Stimulated activated naive CD4-positive, alpha-beta T cell (primary cell): Measurements from ENCODE around the gene PITPNC1.
"Not testable (repeated sequence)": the region's sequence is repeated elsewhere in the genome, so short reads cannot be mapped to it uniquely, and the experiment has no call there.

ENCODE experiments used
- DNase-seq, 6 experiments: peaks; one replicate each; lab custom pipeline; 2025; lab: John Stamatoyannopoulos, UW

PITPNC1 gene

GRCh38 chr17:67624886-67625656, 248.0 kb downstream of the PITPNC1 start:
- no peak for DNase-seq

GRCh38 chr17:67625971-67626370, 248.9 kb downstream of the PITPNC1 start:
- DNase-seq = no peak

GRCh38 chr17:67628580-67629013, 251.5 kb downstream of the PITPNC1 start:
- peak in 1 of 6 experiments; percentile 5 for DNase-seq

- peak in 2 of 6 experiments; percentile 12 to 26 for DNase-seq
Measured at GRCh38 chr17:67629971-67630320, 252.9 kb downstream of the PITPNC1 start.

- DNase-seq = not testable (repeated sequence)
Measured at GRCh38 chr17:67630836-67631235, 253.8 kb downstream of the PITPNC1 start.

GRCh38 chr17:67632141-67632540, 255.1 kb downstream of the PITPNC1 start:
- no peak for DNase-seq

- DNase-seq = no peak
Measured at GRCh38 chr17:67633751-67634211, 256.7 kb downstream of the PITPNC1 start.

GRCh38 chr17:67635681-67636080, 258.6 kb downstream of the PITPNC1 start:
- no peak for DNase-seq

GRCh38 chr17:67636312-67636711, 259.2 kb downstream of the PITPNC1 start:
- no peak for DNase-seq

- no peak for DNase-seq
Measured at GRCh38 chr17:67636834-67637520, 259.9 kb downstream of the PITPNC1 start.

- DNase-seq = no peak
Measured at GRCh38 chr17:67637901-67638641, 261.0 kb downstream of the PITPNC1 start.

- DNase-seq = no peak
Measured at GRCh38 chr17:67638871-67639270, 261.8 kb downstream of the PITPNC1 start.

- DNase-seq = no peak
Measured at GRCh38 chr17:67639555-67639954, 262.5 kb downstream of the PITPNC1 start.

- no peak for DNase-seq
Measured at GRCh38 chr17:67639979-67640378, 262.9 kb downstream of the PITPNC1 start.

GRCh38 chr17:67642488-67642887, 265.4 kb downstream of the PITPNC1 start:
- no peak for DNase-seq

- DNase-seq = no peak
Measured at GRCh38 chr17:67644061-67644460, 267.0 kb downstream of the PITPNC1 start.

GRCh38 chr17:67645195-67645594, 268.1 kb downstream of the PITPNC1 start:
- DNase-seq = not testable (repeated sequence)

GRCh38 chr17:67646472-67646871, 269.4 kb downstream of the PITPNC1 start:
- no peak for DNase-seq

GRCh38 chr17:67647482-67647881, 270.4 kb downstream of the PITPNC1 start:
- no peak for DNase-seq

- no peak for DNase-seq
Measured at GRCh38 chr17:67648032-67648905, 271.2 kb downstream of the PITPNC1 start.

- not testable (repeated sequence) for DNase-seq
Measured at GRCh38 chr17:67648906-67649295, 271.8 kb downstream of the PITPNC1 start.

- no peak for DNase-seq
Measured at GRCh38 chr17:67649891-67650290, 272.8 kb downstream of the PITPNC1 start.
